Thyroid gland (tissue), 4 donors: ENCODE results near the gene TTC39B. TPM values are rescaled to one million over a fixed set of nuclear protein-coding genes. Genes with fewer than 3 reads are reported as not detected.

Experiments
- DNase-seq, 2 donors: peaks; one replicate each; pipeline ENCODE4 v3.0.0-alpha.2; 2019
- H3K27ac ChIP-seq, 3 donors: fragments of 200-600 bp; sonication (generic); 1 replicate in 2 of 3; 2 replicates in 1 of 3; pipeline ENCODE4 v1.5.1; 2016 to 2019; ENCODE audit warnings: mild to moderate bottlenecking in 1 of 3, moderate library complexity in 1 of 3
- H3K27me3 ChIP-seq: fragments of 200-600 bp; sonication (generic); one replicate; pipeline ENCODE4 v1.5.1; 2019
- H3K36me3 ChIP-seq, 2 donors: fragments of 200-600 bp; sonication (generic); one replicate each; pipeline ENCODE4 v1.5.1; 2016 to 2019
- H3K4me1 ChIP-seq, 2 donors: fragments of 200-600 bp; sonication (generic); one replicate each; pipeline ENCODE4 v1.5.1; 2017 to 2019
- H3K4me3 ChIP-seq, 3 donors: fragments of 200-600 bp; sonication (generic); replicated peaks in 1 of 3; 1 replicate in 2 of 3; 2 replicates in 1 of 3; pipeline ENCODE4 v1.5.1; 2016; ENCODE audit warnings: mild to moderate bottlenecking in 1 of 3
- H3K9me3 ChIP-seq: fragments of 200-600 bp; sonication (generic); one replicate; pipeline ENCODE4 v1.5.1; 2017
- CTCF ChIP-seq, 6 experiments: fragments of 200-600 bp in 3 of 6; fragments of 450-650 bp in 3 of 6; sonication (generic) in 3 of 6; IDR thresholded peaks; one replicate each; pipeline ENCODE4 v1.5.1; 2016 to 2019; ENCODE audit warnings: antibody characterized with exemption in 6 of 6, mild to moderate bottlenecking in 2 of 6, inconsistent platforms in 1 of 6, moderate library complexity in 1 of 6
- POLR2A ChIP-seq, 2 donors: fragments of 450-650 bp; IDR thresholded peaks; one replicate each; pipeline ENCODE4 v1.6.1; 2017; ENCODE audit warnings: antibody characterized with exemption in 2 of 2, mild to moderate bottlenecking in 2 of 2, moderate library complexity in 1 of 2
- WGBS, 2 donors: methylation state at CpG; one replicate each; pipeline ENCODE4 v1.1.5; 2017; 5-methylcytosine and 5-hydroxymethylcytosine counted together
- intact Hi-C: fragments of 100-400 bp; cut with DNase I; formaldehyde crosslinking; loops from one replicate; pipeline ENCODE4 v1.15.1; 2023
- total RNA-seq, 4 donors: library from RNA; depleted of rRNA; stranded (reverse); fragments of >200 nt; gene quantifications; one replicate each; pipeline ENCODE4 v1.2.3, GENCODE V29; 2016

TTC39B gene
- total RNA-seq, 4 donors from 2014 or later: 10.3 to 18.7 (median 11.3) TPM

GRCh38 chr9:15277400-15278090 lies 29.5 kb downstream of the TTC39B start:
- intact Hi-C loops: no loop called here

GRCh38 chr9:15276328-15276938 lies 30.6 kb downstream of the TTC39B start:
- peak in 1 of 2 donors; percentile 13 for DNase-seq
- no peaks in the 10 kb centered on the region for H3K9me3 ChIP-seq
- peaks cover 10 to 20% of the 10 kb centered on the region in 2 donors for H3K4me1 ChIP-seq
- H3K36me3 ChIP-seq: no peaks in the 10 kb centered on the region
- H3K27me3 ChIP-seq: no peaks in the 10 kb centered on the region
- 85 to 87% methylated on average over 4 of the region's 4 CpGs for WGBS, 2 donors
- no peak for TF ChIP-seq CTCF (IDR thresholded peaks at IDR 0.05)
- TF ChIP-seq POLR2A (IDR thresholded peaks at IDR 0.05): no peak
- H3K27ac ChIP-seq: no peak overlapping the region
- H3K4me3 ChIP-seq: no peak overlapping the region
- intact Hi-C loops: no loop called here

More at GRCh38 chr9:15277400-15278090, 29.5 kb downstream of the TTC39B start:
- H3K4me1 ChIP-seq: peaks cover 10 to 20% of the 10 kb centered on the region in 2 donors
- H3K27ac ChIP-seq: peak overlapping the region in 1 of 3 donors; percentile 21
- no peak for DNase-seq
- H3K36me3 ChIP-seq: no peaks in the 10 kb centered on the region
- no peaks in the 10 kb centered on the region for H3K27me3 ChIP-seq
- H3K4me3 ChIP-seq: no peak overlapping the region
- 48% methylated on average over 9 of the region's 9 CpGs for WGBS, 2 donors
- TF ChIP-seq CTCF (IDR thresholded peaks at IDR 0.05): peak in 4 of 6 experiments; percentile 31 to 66 (median 54)
- TF ChIP-seq POLR2A (IDR thresholded peaks at IDR 0.05): no peak
- H3K9me3 ChIP-seq: no peaks in the 10 kb centered on the region

GRCh38 chr9:15274425-15274824 lies 32.6 kb downstream of the TTC39B start:
- peaks cover 10 to 18% of the 10 kb centered on the region in 2 donors for H3K4me1 ChIP-seq
- no peaks in the 10 kb centered on the region for H3K36me3 ChIP-seq
- 76 to 85% methylated on average over 1 of the region's 1 CpG for WGBS, 2 donors
- no peak for DNase-seq
- H3K9me3 ChIP-seq: no peaks in the 10 kb centered on the region
- no peaks in the 10 kb centered on the region for H3K27me3 ChIP-seq
- no peak overlapping the region for H3K27ac ChIP-seq
- no peak overlapping the region for H3K4me3 ChIP-seq
- intact Hi-C loops: no loop called here
- TF ChIP-seq CTCF (IDR thresholded peaks at IDR 0.05) (no peak), POLR2A (IDR thresholded peaks at IDR 0.05) (no peak)

GRCh38 chr9:15272377-15272928 lies 34.6 kb downstream of the TTC39B start:
- no peaks in the 10 kb centered on the region for H3K9me3 ChIP-seq
- H3K36me3 ChIP-seq: no peaks in the 10 kb centered on the region
- DNase-seq: no peak
- TF ChIP-seq POLR2A (IDR thresholded peaks at IDR 0.05): no peak
- no peak overlapping the region for H3K4me3 ChIP-seq
- no peak overlapping the region for H3K27ac ChIP-seq
- H3K27me3 ChIP-seq: no peaks in the 10 kb centered on the region
- H3K4me1 ChIP-seq: peaks cover 5 to 10% of the 10 kb centered on the region in 2 donors
- WGBS, 2 donors: 63 to 66% methylated on average over 3 of the region's 3 CpGs
- intact Hi-C loops: no loop called here

GRCh38 chr9:15271403-15271802 lies 35.6 kb downstream of the TTC39B start:
- Histone ChIP-seq H3K36me3 (no peaks in the 10 kb centered on the region), H3K4me3 (no peak overlapping the region), H3K27me3 (no peaks in the 10 kb centered on the region), H3K27ac (no peak overlapping the region), H3K4me1 (peaks cover 2 to 4% of the 10 kb centered on the region in 2 donors), H3K9me3 (no peaks in the 10 kb centered on the region)
- WGBS, 2 donors: 97 to 98% methylated on average over 7 of the region's 7 CpGs
- intact Hi-C loops: no loop called here
- DNase-seq: no peak
- no peak for TF ChIP-seq CTCF (IDR thresholded peaks at IDR 0.05)
- no peak for TF ChIP-seq POLR2A (IDR thresholded peaks at IDR 0.05)
